Measurements from ENCODE around the gene SLC35B2. TPM values are rescaled to one million over a fixed set of nuclear protein-coding genes. Genes with fewer than 3 reads are reported as not detected.
A peak's percentile ranks its signal among the peaks of the same experiment; 100 is the strongest.

SLC35B2 gene
- total and polyA plus RNA-seq, 9 of the 15 experiments (the other 6 are each of a cell fraction or from before 2014, with no cell fraction given), result 14.5 to 59.1 (median 47.1) TPM

GRCh38 chr6:44298055-44298803, 40.9 kb upstream of the SLC35B2 start (continued):
- TF ChIP-seq ZNF639 (CRISPR knock-in tag; conservative IDR thresholded peaks at IDR 0.05 in 1 of 2, IDR thresholded peaks at IDR 0.05 in 1 of 2) (no peak), MTA3 (IDR thresholded peaks at IDR 0.05; ENCODE audit: borderline replicate concordance) (no peak), TSHZ1 (CRISPR knock-in tag; IDR thresholded peaks at IDR 0.05) (no peak), E2F6 (IDR thresholded peaks at IDR 0.05; ENCODE audit: borderline replicate concordance in 1 of 2, extremely low read depth in 1 of 2, insufficient read depth in 1 of 2, insufficient read length in 1 of 2, low read depth in 1 of 2, low read length in 1 of 2, poor library complexity in 1 of 2, severe bottlenecking in 1 of 2) (no peak), BCOR (IDR thresholded peaks at IDR 0.05) (no peak), STAT6 (CRISPR knock-in tag; IDR thresholded peaks at IDR 0.05) (no peak), HNRNPL (IDR thresholded peaks at IDR 0.05; ENCODE audit: low read depth, low read length) (no peak), ETV1 (tag; conservative IDR thresholded peaks at IDR 0.05; ENCODE audit: low read depth) (no peak), MYNN (IDR thresholded peaks at IDR 0.05) (0 out of 2 replicates have a peak, but pooled peaks have one; percentile 11), MYNN (CRISPR knock-in tag; IDR thresholded peaks at IDR 0.05) (no peak), E4F1 (CRISPR knock-in tag; IDR thresholded peaks at IDR 0.05; ENCODE audit: borderline replicate concordance) (no peak), NFATC3 (IDR thresholded peaks at IDR 0.05) (no peak)

Measured in K562 (cell line).